GM12878 (cell line): ENCODE results near the gene ERFL. TPM values are rescaled to one million over a fixed set of nuclear protein-coding genes. Genes with fewer than 3 reads are reported as not detected.

Experiments used
- ATAC-seq: fragments of 200-7000 bp; cut with Tn5 transposase; 3 replicates; pipeline ENCODE4 v1.9.1; 2020; ENCODE audit warnings: mild to moderate bottlenecking, moderate library complexity
- BruUV-seq: library from RNA; stranded (reverse); fragments of 400-500 nt; replicated peaks from 2 replicates; lab custom pipeline; 2021; lab: Mats Ljungman, UMichigan
- CTCF ChIA-PET: fragments of 300-600 bp; sonication (Branson Sonifier 250); formaldehyde crosslinking; extraction: SDS; loops from one replicate; lab custom pipeline; 2021; ENCODE audit warnings: inconsistent platforms; lab: Yijun Ruan, JAX
- POLR2A ChIA-PET: fragments of 350-600 bp; formaldehyde crosslinking; extraction: SDS; loops from one replicate; lab custom pipeline; 2021; ENCODE audit warnings: inconsistent platforms; lab: Charles Lee
- RAD21 ChIA-PET: fragments of 300-600 bp; sonication (Branson Sonifier 250); formaldehyde crosslinking; loops from one replicate; lab custom pipeline; 2023; ENCODE audit warnings: antibody characterized with exemption; ENCODE audit not compliant: unreplicated experiment; lab: Charles Lee
- SMC1A ChIA-PET: fragments of 300-600 bp; sonication (Branson Sonifier 250); formaldehyde crosslinking; loops from one replicate; lab custom pipeline; 2023; ENCODE audit not compliant: unreplicated experiment, uncharacterized antibody; lab: Charles Lee
- DNase-seq: peaks from one replicate; pipeline ENCODE4 v3.0.0-alpha.2; 2011; ENCODE audit warnings: low read depth, low spot score
- FAIRE-seq: peaks from 3 replicates; lab custom pipeline; 2011; peaks lifted over from hg19 to GRCh38; lab: Jason Lieb, UNC
- H2AFZ ChIP-seq: 2 replicates; pipeline ENCODE4 v1.6.0; 2011; ENCODE audit warnings: low read depth, low read length, control low read depth; ENCODE audit not compliant: control insufficient read depth
- H3K27ac ChIP-seq: 2 replicates; pipeline ENCODE4 v1.5.1; 2011; ENCODE audit warnings: control low read depth; ENCODE audit not compliant: control insufficient read depth, insufficient read depth
- H3K27me3 ChIP-seq, 2 experiments: replicated peaks in 1 of 2; 2 replicates each; pipeline versions ENCODE4 v1.6.0 to v1.6.1; 2011; ENCODE audit warnings: low read length in 1 of 2; ENCODE audit not compliant: control insufficient read depth in 2 of 2, insufficient read depth in 2 of 2
- H3K36me3 ChIP-seq, 2 experiments: 2 replicates each; pipeline ENCODE4 v1.5.1; 2011; ENCODE audit warnings: low read length in 1 of 2; ENCODE audit not compliant: control insufficient read depth in 2 of 2, insufficient read depth in 2 of 2
- H3K4me1 ChIP-seq: 2 replicates; pipeline ENCODE4 v1.6.1; 2011; ENCODE audit warnings: mild to moderate bottlenecking, low read length, moderate library complexity, mixed read lengths; ENCODE audit not compliant: control insufficient read depth, insufficient read depth
- H3K4me2 ChIP-seq: 2 replicates; pipeline ENCODE4 v1.6.0; 2011; ENCODE audit warnings: control low read depth; ENCODE audit not compliant: control insufficient read depth, insufficient read depth
- H3K4me3 ChIP-seq: fragments of 200-600 bp; sonication (generic); 2 replicates; pipeline ENCODE4 v1.5.1; 2016
- H3K79me2 ChIP-seq: 2 replicates; pipeline ENCODE4 v1.6.0; 2011; ENCODE audit warnings: low read length; ENCODE audit not compliant: control insufficient read depth, insufficient read depth
- H3K9ac ChIP-seq: 2 replicates; pipeline ENCODE4 v1.8.0; 2011; ENCODE audit warnings: low read length, control low read depth, mixed read lengths; ENCODE audit not compliant: control insufficient read depth, insufficient read depth
- H3K9me3 ChIP-seq: replicated peaks from 3 replicates; pipeline ENCODE4 v1.5.1; 2011; ENCODE audit warnings: mild to moderate bottlenecking, low read length; ENCODE audit not compliant: control insufficient read depth, insufficient read depth
- H4K20me1 ChIP-seq: 2 replicates; pipeline ENCODE4 v1.6.0; 2011; ENCODE audit not compliant: control insufficient read depth, insufficient read depth
- CBX3 ChIP-seq: fragments of 200-600 bp; sonication (generic); IDR thresholded peaks from 2 replicates; pipeline ENCODE4 v1.6.1; 2016; ENCODE audit warnings: low read depth, borderline replicate concordance
- IRF4 ChIP-seq: IDR thresholded peaks from 2 replicates; pipeline ENCODE4 v1.6.1; 2011; ENCODE audit warnings: low read depth, low read length
- NFYB ChIP-seq: IDR thresholded peaks from 2 replicates; pipeline ENCODE4 v1.6.1; 2011; ENCODE audit warnings: low read depth, mild to moderate bottlenecking, low read length, improper control_type of control experiment, moderate library complexity; ENCODE audit not compliant: insufficient read depth
- YBX1 ChIP-seq: fragments of 450-650 bp; IDR thresholded peaks from 2 replicates; pipeline ENCODE4 v1.6.1; 2016; ENCODE audit warnings: antibody characterized with exemption
- WGBS: methylation state at CpG from one replicate; pipeline ENCODE4 v1.1.6; 2016; ENCODE audit warnings: low lambda C conversion rate; ENCODE audit not compliant: insufficient replicate concordance, insufficient coverage; ENCODE audit errors: missing lambda C conversion rate; 5-methylcytosine and 5-hydroxymethylcytosine counted together
- in situ Hi-C: fragments of 300-500 bp; cut with MboI; formaldehyde crosslinking; loops from 9 replicates; pipeline ENCODE4 v1.14.3; 2018; ENCODE audit warnings: mixed read lengths
- intact Hi-C: fragments of 100-400 bp; cut with micrococcal nuclease; formaldehyde crosslinking; loops from one replicate; pipeline ENCODE4 v1.14.2; 2022; ENCODE audit not compliant: unreplicated experiment
- polyA plus RNA-seq, 11 experiments: library from polyadenylated mRNA; depleted of rRNA in 4 of 11; unstranded in 6 of 11; stranded (reverse) in 5 of 11; fragments of >200 nt; fragmentation: Nextera tagmentation in 4 of 11; fragmentation: Illumina TruSeq in 1 of 11; extraction: Ambion mirVana in 4 of 11; extraction: Trizol in 1 of 11; gene quantifications; 1 replicate in 1 of 11; 2 replicates in 10 of 11; pipeline versions ENCODE4 v1.2.1 to v1.2.3, GENCODE V29; 2011 to 2016; ENCODE audit warnings: inconsistent platforms in 2 of 11, missing spikeins in 2 of 11, low read depth in 1 of 11
- total RNA-seq, 4 experiments: library from RNA; depleted of rRNA in 3 of 4; stranded (reverse); fragments of >200 nt in 3 of 4; fragmentation: Illumina TruSeq in 1 of 4; extraction: Trizol in 1 of 4; gene quantifications; 2 replicates each; pipeline versions ENCODE4 v1.2.1 to v1.2.3, GENCODE V29; 2013 to 2021
- TF ChIP-seq, protein P1 (sequence below): fragments of 450-650 bp; IDR thresholded peaks from 2 replicates; pipeline ENCODE4 v1.6.1; 2017; ENCODE audit warnings: borderline replicate concordance
- TF ChIP-seq, protein P2 (sequence below): IDR thresholded peaks from 2 replicates; pipeline ENCODE4 v1.6.1; 2011; ENCODE audit warnings: mild to moderate bottlenecking, low read depth, low read length, moderate library complexity; ENCODE audit not compliant: insufficient replicate concordance
- TF ChIP-seq, protein P3 (sequence below): fragments of 450-650 bp; IDR thresholded peaks from 2 replicates; pipeline ENCODE4 v1.6.1; 2018; ENCODE audit warnings: borderline replicate concordance, mild to moderate bottlenecking; ENCODE audit not compliant: partially characterized antibody
- TF ChIP-seq, protein P4 (sequence below): fragments of 450-650 bp; IDR thresholded peaks from 2 replicates; pipeline ENCODE4 v1.6.1; 2016; ENCODE audit warnings: mild to moderate bottlenecking, moderate library complexity, borderline replicate concordance
- TF ChIP-seq, protein P5 (sequence below): IDR thresholded peaks from 2 replicates; pipeline ENCODE4 v1.6.1; 2012; ENCODE audit warnings: low read depth, low read length, improper control_type of control experiment

ERFL gene
- total and polyA plus RNA-seq, 10 of the 15 experiments (the other 5 are each of a cell fraction or from before 2014, with no cell fraction given), result 0.04 to 0.10 (median 0.05) TPM; not detected in 7

DNA sequence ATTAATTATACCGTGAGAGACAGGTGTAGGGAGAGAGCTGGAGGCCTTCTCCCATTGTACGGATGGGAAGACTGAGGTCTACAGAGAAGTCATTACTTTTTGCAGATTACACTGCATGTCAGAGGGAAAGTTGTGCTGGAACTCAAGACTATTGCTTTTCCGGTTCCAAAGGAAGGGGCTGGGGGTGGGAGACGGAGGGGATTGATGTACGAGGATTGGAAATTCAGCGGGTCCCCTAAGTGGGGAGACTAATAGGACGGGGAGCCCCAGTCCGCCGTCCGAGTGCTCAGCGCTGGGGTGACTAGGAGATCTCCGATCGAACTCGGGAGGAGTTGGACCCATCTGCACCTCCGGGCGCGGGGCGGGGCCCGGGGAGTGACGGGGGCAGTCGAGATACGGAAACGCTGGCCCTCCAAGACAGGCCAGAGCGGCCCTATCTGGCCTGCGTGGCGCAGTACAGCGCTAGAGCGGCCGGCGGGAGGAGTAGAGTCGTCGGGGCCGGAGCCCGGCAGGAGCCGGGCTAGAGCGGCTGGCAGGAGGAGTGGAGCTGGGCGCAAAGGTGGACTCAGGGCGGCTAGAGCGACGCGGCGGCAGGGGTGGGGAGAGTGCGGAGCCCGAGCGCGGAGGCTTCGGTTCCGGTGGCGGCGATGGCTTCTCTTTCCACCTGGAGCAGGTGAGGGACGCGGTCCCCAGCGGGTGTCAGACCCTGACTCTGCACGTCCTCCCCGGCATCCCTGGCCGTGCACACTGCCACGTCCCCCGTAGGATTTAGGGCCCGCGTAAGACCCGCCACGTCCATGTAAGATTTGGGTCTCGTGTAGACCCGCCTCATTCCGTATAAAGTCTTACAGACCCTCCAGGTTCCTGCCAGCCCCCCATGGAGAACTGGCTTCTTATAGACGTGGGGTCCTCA, 44.2 kb downstream of the ERFL start:
- intact Hi-C loops, result loop anchor here (2.0 kb wide), 1 partner anchor 61 kb away; no protein-coding TSS in a partner anchor
- peaks cover 67% of the 10 kb centered on the region for H3K79me2 ChIP-seq
- H3K4me3 ChIP-seq, result peak overlapping the region; percentile 89
- peak overlapping the region; percentile 90 for H3K4me2 ChIP-seq
- ChIA-PET RAD21 (interaction anchor here (3.7 to 7.1 kb wide), 2 partner anchors 10 to 61 kb away, joined by 28 to 120 read pairs; partner anchors contain the start of gene CD79A), POLR2A (interaction anchor here (0.7 to 6.9 kb wide), 5 partner anchors 12 to 61 kb away, joined by 3 to 90 read pairs (median 8); partner anchors contain the start of gene RPS19), SMC1A (interaction anchor here (0.7 to 3.6 kb wide), 5 partner anchors 7 to 25 kb away, joined by 3 to 37 read pairs (median 5); partner anchors contain the start of genes CD79A and RPS19), CTCF (interaction anchor here (1.2 to 10.8 kb wide), 5 partner anchors 10 to 61 kb away, joined by 3 to 136 read pairs (median 15); partner anchors contain the start of genes CD79A and RPS19)
- H3K27ac ChIP-seq, result peak overlapping the region; percentile 87
- in situ Hi-C loops, result no loop called here
- peak; percentile 78 for FAIRE-seq
- peak; percentile 86 for DNase-seq
- no peaks in the 10 kb centered on the region for H3K9me3 ChIP-seq
- no peaks in the 10 kb centered on the region for H3K27me3 ChIP-seq
- BruUV-seq, result no TSS peak
- peak; percentile 87 for ATAC-seq
- H3K36me3 ChIP-seq, result peaks cover 7 to 10% of the 10 kb centered on the region in 2 experiments; a peak in 3 of 4 replicates
- H3K4me1 ChIP-seq, result peaks cover 30% of the 10 kb centered on the region
- WGBS, result under 1% methylated on average over 53 of the region's 66 CpGs
- no peaks in the 10 kb centered on the region for H4K20me1 ChIP-seq
- H2AFZ ChIP-seq, result peak overlapping the region; percentile 21
- H3K9ac ChIP-seq, result peak overlapping the region; percentile 73
- TF ChIP-seq IRF4, result peak; percentile 59
- TF ChIP-seq NFYB, result no peak
- TF ChIP-seq, protein P1, sequence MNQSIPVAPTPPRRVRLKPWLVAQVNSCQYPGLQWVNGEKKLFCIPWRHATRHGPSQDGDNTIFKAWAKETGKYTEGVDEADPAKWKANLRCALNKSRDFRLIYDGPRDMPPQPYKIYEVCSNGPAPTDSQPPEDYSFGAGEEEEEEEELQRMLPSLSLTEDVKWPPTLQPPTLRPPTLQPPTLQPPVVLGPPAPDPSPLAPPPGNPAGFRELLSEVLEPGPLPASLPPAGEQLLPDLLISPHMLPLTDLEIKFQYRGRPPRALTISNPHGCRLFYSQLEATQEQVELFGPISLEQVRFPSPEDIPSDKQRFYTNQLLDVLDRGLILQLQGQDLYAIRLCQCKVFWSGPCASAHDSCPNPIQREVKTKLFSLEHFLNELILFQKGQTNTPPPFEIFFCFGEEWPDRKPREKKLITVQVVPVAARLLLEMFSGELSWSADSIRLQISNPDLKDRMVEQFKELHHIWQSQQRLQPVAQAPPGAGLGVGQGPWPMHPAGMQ, result no peak
- TF ChIP-seq, protein P2, sequence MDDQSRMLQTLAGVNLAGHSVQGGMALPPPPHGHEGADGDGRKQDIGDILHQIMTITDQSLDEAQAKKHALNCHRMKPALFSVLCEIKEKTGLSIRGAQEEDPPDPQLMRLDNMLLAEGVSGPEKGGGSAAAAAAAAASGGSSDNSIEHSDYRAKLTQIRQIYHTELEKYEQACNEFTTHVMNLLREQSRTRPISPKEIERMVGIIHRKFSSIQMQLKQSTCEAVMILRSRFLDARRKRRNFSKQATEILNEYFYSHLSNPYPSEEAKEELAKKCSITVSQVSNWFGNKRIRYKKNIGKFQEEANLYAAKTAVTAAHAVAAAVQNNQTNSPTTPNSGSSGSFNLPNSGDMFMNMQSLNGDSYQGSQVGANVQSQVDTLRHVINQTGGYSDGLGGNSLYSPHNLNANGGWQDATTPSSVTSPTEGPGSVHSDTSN, result peak; percentile 79
- TF ChIP-seq CBX3, result no peak
- no peak for TF ChIP-seq YBX1
- TF ChIP-seq, protein P3, sequence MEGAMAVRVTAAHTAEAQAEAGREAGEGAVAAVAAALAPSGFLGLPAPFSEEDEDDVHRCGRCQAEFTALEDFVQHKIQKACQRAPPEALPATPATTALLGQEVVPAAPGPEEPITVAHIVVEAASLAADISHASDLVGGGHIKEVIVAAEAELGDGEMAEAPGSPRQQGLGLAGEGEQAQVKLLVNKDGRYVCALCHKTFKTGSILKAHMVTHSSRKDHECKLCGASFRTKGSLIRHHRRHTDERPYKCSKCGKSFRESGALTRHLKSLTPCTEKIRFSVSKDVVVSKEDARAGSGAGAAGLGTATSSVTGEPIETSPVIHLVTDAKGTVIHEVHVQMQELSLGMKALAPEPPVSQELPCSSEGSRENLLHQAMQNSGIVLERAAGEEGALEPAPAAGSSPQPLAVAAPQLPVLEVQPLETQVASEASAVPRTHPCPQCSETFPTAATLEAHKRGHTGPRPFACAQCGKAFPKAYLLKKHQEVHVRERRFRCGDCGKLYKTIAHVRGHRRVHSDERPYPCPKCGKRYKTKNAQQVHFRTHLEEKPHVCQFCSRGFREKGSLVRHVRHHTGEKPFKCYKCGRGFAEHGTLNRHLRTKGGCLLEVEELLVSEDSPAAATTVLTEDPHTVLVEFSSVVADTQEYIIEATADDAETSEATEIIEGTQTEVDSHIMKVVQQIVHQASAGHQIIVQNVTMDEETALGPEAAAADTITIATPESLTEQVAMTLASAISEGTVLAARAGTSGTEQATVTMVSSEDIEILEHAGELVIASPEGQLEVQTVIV, result peak; percentile 71
- TF ChIP-seq, protein P4, sequence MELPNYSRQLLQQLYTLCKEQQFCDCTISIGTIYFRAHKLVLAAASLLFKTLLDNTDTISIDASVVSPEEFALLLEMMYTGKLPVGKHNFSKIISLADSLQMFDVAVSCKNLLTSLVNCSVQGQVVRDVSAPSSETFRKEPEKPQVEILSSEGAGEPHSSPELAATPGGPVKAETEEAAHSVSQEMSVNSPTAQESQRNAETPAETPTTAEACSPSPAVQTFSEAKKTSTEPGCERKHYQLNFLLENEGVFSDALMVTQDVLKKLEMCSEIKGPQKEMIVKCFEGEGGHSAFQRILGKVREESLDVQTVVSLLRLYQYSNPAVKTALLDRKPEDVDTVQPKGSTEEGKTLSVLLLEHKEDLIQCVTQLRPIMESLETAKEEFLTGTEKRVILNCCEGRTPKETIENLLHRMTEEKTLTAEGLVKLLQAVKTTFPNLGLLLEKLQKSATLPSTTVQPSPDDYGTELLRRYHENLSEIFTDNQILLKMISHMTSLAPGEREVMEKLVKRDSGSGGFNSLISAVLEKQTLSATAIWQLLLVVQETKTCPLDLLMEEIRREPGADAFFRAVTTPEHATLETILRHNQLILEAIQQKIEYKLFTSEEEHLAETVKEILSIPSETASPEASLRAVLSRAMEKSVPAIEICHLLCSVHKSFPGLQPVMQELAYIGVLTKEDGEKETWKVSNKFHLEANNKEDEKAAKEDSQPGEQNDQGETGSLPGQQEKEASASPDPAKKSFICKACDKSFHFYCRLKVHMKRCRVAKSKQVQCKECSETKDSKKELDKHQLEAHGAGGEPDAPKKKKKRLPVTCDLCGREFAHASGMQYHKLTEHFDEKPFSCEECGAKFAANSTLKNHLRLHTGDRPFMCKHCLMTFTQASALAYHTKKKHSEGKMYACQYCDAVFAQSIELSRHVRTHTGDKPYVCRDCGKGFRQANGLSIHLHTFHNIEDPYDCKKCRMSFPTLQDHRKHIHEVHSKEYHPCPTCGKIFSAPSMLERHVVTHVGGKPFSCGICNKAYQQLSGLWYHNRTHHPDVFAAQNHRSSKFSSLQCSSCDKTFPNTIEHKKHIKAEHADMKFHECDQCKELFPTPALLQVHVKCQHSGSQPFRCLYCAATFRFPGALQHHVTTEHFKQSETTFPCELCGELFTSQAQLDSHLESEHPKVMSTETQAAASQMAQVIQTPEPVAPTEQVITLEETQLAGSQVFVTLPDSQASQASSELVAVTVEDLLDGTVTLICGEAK, result peak; percentile 73; the same call in 1 of the 2 replicates
- TF ChIP-seq, protein P5, sequence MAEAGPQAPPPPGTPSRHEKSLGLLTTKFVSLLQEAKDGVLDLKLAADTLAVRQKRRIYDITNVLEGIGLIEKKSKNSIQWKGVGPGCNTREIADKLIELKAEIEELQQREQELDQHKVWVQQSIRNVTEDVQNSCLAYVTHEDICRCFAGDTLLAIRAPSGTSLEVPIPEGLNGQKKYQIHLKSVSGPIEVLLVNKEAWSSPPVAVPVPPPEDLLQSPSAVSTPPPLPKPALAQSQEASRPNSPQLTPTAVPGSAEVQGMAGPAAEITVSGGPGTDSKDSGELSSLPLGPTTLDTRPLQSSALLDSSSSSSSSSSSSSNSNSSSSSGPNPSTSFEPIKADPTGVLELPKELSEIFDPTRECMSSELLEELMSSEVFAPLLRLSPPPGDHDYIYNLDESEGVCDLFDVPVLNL, result 0 out of 2 replicates have a peak, but pooled peaks have one; percentile 17
